GM23248 (cell line): Measurements from ENCODE around the gene DTX3. TPM values are rescaled to one million over a fixed set of nuclear protein-coding genes. Genes with fewer than 3 reads are reported as not detected.

ENCODE experiments used
- DNase-seq: peaks from one replicate; pipeline ENCODE4 v3.0.0-alpha.2; 2015
- H2AFZ ChIP-seq: fragments of 200-600 bp; sonication (generic); 2 replicates; pipeline ENCODE4 v1.6.1; 2016; ENCODE audit warnings: antibody characterized with exemption
- H3F3A ChIP-seq: fragments of 200-600 bp; sonication (generic); 2 replicates; pipeline ENCODE4 v1.6.1; 2016; ENCODE audit warnings: mild to moderate bottlenecking, antibody characterized with exemption, mixed run types; ENCODE audit not compliant: insufficient read depth
- H3K27ac ChIP-seq: fragments of 200-600 bp; sonication (generic); 2 replicates; pipeline ENCODE4 v1.5.1; 2016; ENCODE audit warnings: mild to moderate bottlenecking
- H3K27me3 ChIP-seq: fragments of 200-600 bp; sonication (generic); replicated peaks from 2 replicates; pipeline ENCODE4 v1.6.1; 2016; ENCODE audit warnings: mild to moderate bottlenecking; ENCODE audit not compliant: insufficient read depth
- H3K36me3 ChIP-seq: fragments of 200-600 bp; sonication (generic); 2 replicates; pipeline ENCODE4 v1.6.1; 2016; ENCODE audit warnings: low read depth, mild to moderate bottlenecking
- H3K4me1 ChIP-seq: fragments of 200-600 bp; sonication (generic); 2 replicates; pipeline ENCODE4 v1.6.1; 2016; ENCODE audit warnings: mild to moderate bottlenecking; ENCODE audit not compliant: insufficient read depth
- H3K4me2 ChIP-seq: fragments of 200-600 bp; sonication (generic); one replicate; pipeline ENCODE4 v1.6.1; 2016; ENCODE audit warnings: mild to moderate bottlenecking; ENCODE audit not compliant: unreplicated experiment
- H3K4me3 ChIP-seq: fragments of 200-600 bp; sonication (generic); 2 replicates; pipeline ENCODE4 v1.5.1; 2016; ENCODE audit warnings: mild to moderate bottlenecking
- H3K79me2 ChIP-seq: fragments of 200-600 bp; sonication (generic); 2 replicates; pipeline ENCODE4 v1.6.1; 2016; ENCODE audit warnings: mild to moderate bottlenecking; ENCODE audit not compliant: insufficient read depth
- H3K9ac ChIP-seq: fragments of 200-600 bp; sonication (generic); 2 replicates; pipeline ENCODE4 v1.6.1; 2016; ENCODE audit warnings: mild to moderate bottlenecking
- H3K9me2 ChIP-seq: fragments of 200-600 bp; sonication (generic); 2 replicates; pipeline ENCODE4 v1.6.1; 2016; ENCODE audit warnings: mixed run types, mild to moderate bottlenecking, moderate library complexity; ENCODE audit not compliant: insufficient read depth
- H3K9me3 ChIP-seq: fragments of 200-600 bp; sonication (generic); one replicate; pipeline ENCODE4 v1.6.1; 2017; ENCODE audit warnings: low read depth
- H4K20me1 ChIP-seq: fragments of 200-600 bp; sonication (generic); 2 replicates; pipeline ENCODE4 v1.6.0; 2016; ENCODE audit not compliant: insufficient read depth
- EZH2 ChIP-seq: fragments of 200-600 bp; sonication (generic); IDR thresholded peaks from 2 replicates; pipeline ENCODE4 v1.6.1; 2018; ENCODE audit warnings: antibody characterized with exemption, mild to moderate bottlenecking; ENCODE audit not compliant: insufficient read depth, poor library complexity, severe bottlenecking
- EZH2phosphoT487 ChIP-seq: fragments of 200-600 bp; sonication (generic); IDR thresholded peaks from 2 replicates; pipeline ENCODE4 v1.6.1; 2018; ENCODE audit warnings: antibody characterized with exemption, moderate library complexity, mild to moderate bottlenecking, low read depth; ENCODE audit not compliant: insufficient read depth
- WGBS, 2 experiments: methylation state at CpG; one replicate each; pipeline ENCODE4 v1.1.6; 2015 to 2017; ENCODE audit warnings: low lambda C conversion rate in 2 of 2, low coverage in 1 of 2; ENCODE audit errors: missing lambda C conversion rate in 2 of 2; 5-methylcytosine and 5-hydroxymethylcytosine counted together
- in situ Hi-C: fragments of 300-500 bp; cut with MboI; formaldehyde crosslinking; loops from 2 replicates; pipeline ENCODE4 v1.15.0; 2020
- polyA plus RNA-seq: library from polyadenylated mRNA; unstranded; fragments of >200 nt; fragmentation: Nextera tagmentation; extraction: Ambion mirVana; gene quantifications from 2 replicates; pipeline ENCODE4 v1.2.1, GENCODE V29; 2016
- total RNA-seq: library from RNA; depleted of rRNA; stranded (reverse); fragments of >200 nt; shearing (Covaris generic); gene quantifications from 2 replicates; pipeline ENCODE4 v1.2.3, GENCODE V29; 2014

The DTX3 gene
- total and polyA plus RNA-seq, 2 experiments from 2014 or later = 7.7 to 19.6 TPM

DNA sequence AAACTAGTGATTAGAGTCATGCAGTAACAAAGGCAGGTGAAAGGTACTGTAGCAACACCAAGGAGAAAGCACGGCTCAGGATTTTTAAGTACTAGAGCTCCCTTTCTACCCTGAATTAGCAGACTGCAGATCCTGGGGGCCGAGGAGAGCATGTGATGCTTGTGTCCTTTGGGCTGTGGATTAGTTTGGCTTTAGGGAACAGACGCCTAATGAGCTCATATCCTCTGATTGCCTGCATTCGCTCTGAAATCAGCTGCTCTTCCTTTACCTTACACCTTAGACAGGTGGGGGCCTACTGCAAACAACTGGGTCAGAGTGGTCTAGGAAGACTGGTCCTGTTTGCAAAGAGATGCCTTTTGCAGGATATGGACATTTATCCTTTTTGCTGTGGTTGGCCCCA is 11.4 kb upstream of the DTX3 start:
- Histone ChIP-seq H3K9me3 (no peaks in the 10 kb centered on the region), H4K20me1 (no peaks in the 10 kb centered on the region), H3K27ac (no peak overlapping the region), H3K4me2 (no peak overlapping the region), H3K27me3 (peaks cover under 1% of the 10 kb centered on the region; the same call in 1 of the 2 replicates), H3K9ac (no peak overlapping the region), H3K9me2 (no peaks in the 10 kb centered on the region), H3K4me1 (peaks cover 15% of the 10 kb centered on the region), H3K4me3 (no peak overlapping the region), H3F3A (0 out of 2 replicates have a peak, but pooled peaks cover 5% of the 10 kb centered on the region), H3K36me3 (peaks cover 4% of the 10 kb centered on the region; the same call in 1 of the 2 replicates), H2AFZ (no peak overlapping the region), H3K79me2 (no peaks in the 10 kb centered on the region)
- TF ChIP-seq EZH2phosphoT487 = no peak
- TF ChIP-seq EZH2 = no peak
- no peak for DNase-seq
- in situ Hi-C loops = no loop called here
- 90 to 96% methylated on average over 4 of the region's 4 CpGs for whole genome bisulfite sequencing, 2 experiments

DNA sequence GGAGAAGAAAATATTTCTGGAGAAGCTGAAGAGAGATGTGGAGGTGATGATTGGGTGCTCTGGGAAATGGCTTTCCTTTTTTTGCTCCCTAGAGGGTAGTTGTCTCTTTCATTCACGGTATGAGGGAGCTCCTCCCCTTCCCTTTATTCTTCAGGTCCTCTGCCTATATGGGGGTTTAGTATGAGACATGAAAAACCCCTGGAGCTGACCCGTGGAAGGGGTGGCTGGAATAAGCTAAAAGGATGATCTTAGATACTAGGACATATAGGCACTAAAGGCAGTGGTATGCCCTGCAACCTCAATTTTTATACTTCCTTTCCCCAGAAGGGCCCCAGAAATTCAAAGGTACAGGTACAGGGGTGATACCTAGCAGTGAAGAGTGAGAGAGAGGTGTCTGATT is 4.2 kb upstream of the DTX3 start:
- no peak overlapping the region for H3K4me2 ChIP-seq
- in situ Hi-C loops = no loop called here
- no peaks in the 10 kb centered on the region for H3K9me3 ChIP-seq
- TF ChIP-seq EZH2phosphoT487 (no peak), EZH2 (no peak)
- H3K4me3 ChIP-seq = no peak overlapping the region
- H3F3A ChIP-seq = no peaks in the 10 kb centered on the region
- no peak for DNase-seq
- no peaks in the 10 kb centered on the region for H4K20me1 ChIP-seq
- H3K4me1 ChIP-seq = peaks cover 9% of the 10 kb centered on the region
- WGBS, 2 experiments = 67 to 85% methylated on average over 2 of the region's 2 CpGs
- H3K9ac ChIP-seq = no peak overlapping the region
- H3K9me2 ChIP-seq = no peaks in the 10 kb centered on the region
- H3K27me3 ChIP-seq = no peaks in the 10 kb centered on the region
- no peak overlapping the region for H2AFZ ChIP-seq
- H3K79me2 ChIP-seq = no peaks in the 10 kb centered on the region
- H3K36me3 ChIP-seq = peaks cover 4% of the 10 kb centered on the region; the same call in 1 of the 2 replicates
- no peak overlapping the region for H3K27ac ChIP-seq

DNA sequence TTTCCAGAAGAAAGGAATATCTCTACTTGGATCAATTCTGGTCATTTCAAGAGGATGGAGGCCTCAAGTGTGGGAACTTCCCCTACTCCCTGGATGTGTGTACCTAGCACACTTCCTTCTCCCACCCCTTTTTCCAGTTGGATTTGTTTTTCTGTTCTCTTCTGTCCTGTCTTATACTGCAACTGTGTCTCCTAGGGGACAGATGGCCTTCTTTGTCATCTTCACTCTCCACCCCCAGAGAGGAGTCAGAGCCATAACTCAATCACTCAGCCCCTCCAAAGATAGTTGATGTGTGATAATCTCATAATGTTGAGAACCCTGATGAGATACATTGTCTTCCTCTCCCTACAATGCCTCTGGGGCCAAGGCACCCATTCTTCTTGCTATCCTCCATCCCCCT is 2.1 kb upstream of the DTX3 start:
- Histone ChIP-seq H3F3A (no peaks in the 10 kb centered on the region), H3K36me3 (no peaks in the 10 kb centered on the region; the same call in 1 of the 2 replicates), H3K4me2 (no peak overlapping the region), H3K27ac (no peak overlapping the region), H3K9me3 (no peaks in the 10 kb centered on the region), H3K4me1 (peaks cover 9% of the 10 kb centered on the region), H3K79me2 (no peaks in the 10 kb centered on the region), H3K9ac (no peak overlapping the region), H3K9me2 (no peaks in the 10 kb centered on the region), H3K27me3 (no peaks in the 10 kb centered on the region), H2AFZ (no peak overlapping the region), H4K20me1 (no peaks in the 10 kb centered on the region), H3K4me3 (no peak overlapping the region)
- in situ Hi-C loops = no loop called here
- no peak for DNase-seq
- no peak for TF ChIP-seq EZH2phosphoT487
- TF ChIP-seq EZH2 = no peak

DNA sequence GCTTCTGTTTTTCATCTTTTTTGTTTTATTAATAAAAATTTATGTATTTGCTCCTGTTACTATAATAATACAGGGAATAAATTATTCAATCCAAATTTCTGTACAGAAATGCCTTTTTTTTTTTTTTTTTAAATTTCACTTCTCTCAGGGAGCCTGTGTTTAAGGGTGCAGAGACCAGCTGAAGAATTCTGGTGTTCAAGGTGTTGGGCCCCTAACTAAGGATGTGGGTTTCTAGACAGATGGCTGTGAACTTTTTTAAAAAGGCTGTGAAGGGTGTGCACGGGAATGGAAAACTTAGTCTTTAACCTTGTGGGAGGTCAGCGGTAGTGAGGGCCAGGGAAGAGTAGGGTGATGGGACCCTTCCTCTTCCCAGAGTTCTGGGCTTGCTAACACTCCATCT is 1.3 kb upstream of the DTX3 start:
- H3F3A ChIP-seq = peaks cover 5% of the 10 kb centered on the region; the same call in 1 of the 2 replicates
- in situ Hi-C loops = no loop called here
- WGBS, 2 experiments = 68 to 70% methylated on average over 2 of the region's 2 CpGs

More for the DNA sequence above, 1.3 kb upstream of the DTX3 start:
- DNase-seq = no peak
- Histone ChIP-seq H3K4me3 (no peak overlapping the region), H4K20me1 (no peaks in the 10 kb centered on the region), H3K27ac (peak overlapping the region; percentile 27), H3K4me1 (peaks cover 9% of the 10 kb centered on the region), H3K36me3 (no peaks in the 10 kb centered on the region; the same call in 1 of the 2 replicates), H3K9me3 (no peaks in the 10 kb centered on the region), H2AFZ (peak overlapping the region; percentile 92), H3K9ac (peak overlapping the region; percentile 51), H3K4me2 (no peak overlapping the region), H3K79me2 (no peaks in the 10 kb centered on the region), H3K27me3 (no peaks in the 10 kb centered on the region), H3K9me2 (no peaks in the 10 kb centered on the region)
- no peak for TF ChIP-seq EZH2
- no peak for TF ChIP-seq EZH2phosphoT487
